Kidney capillary endothelial cell (primary cell): ENCODE data around the gene AGO4.

Experiments used
- DNase-seq: peaks from one replicate; pipeline ENCODE4 v3.0.0-alpha.2; 2018; ENCODE audit warnings: low spot score

AGO4 gene

GRCh38 chr1:35894656-35895055, 86.8 kb downstream of the AGO4 start:
- DNase-seq, result no peak

GRCh38 chr1:35899941-35900340, 92.1 kb downstream of the AGO4 start:
- no peak for DNase-seq

GRCh38 chr1:35901235-35901634, 93.4 kb downstream of the AGO4 start:
- no peak for DNase-seq

- DNase-seq, result no peak
Observed at GRCh38 chr1:35902671-35903070, 94.9 kb downstream of the AGO4 start.
